Measurements from ENCODE around the gene TFCP2. TPM values are rescaled to one million over a fixed set of nuclear protein-coding genes. Genes with fewer than 3 reads are reported as not detected.
A peak's percentile ranks its signal among the peaks of the same experiment; 100 is the strongest.

The TFCP2 gene
- total and polyA plus RNA-seq, 10 donors: 10.2 to 33.1 (median 24.0) TPM

DNA sequence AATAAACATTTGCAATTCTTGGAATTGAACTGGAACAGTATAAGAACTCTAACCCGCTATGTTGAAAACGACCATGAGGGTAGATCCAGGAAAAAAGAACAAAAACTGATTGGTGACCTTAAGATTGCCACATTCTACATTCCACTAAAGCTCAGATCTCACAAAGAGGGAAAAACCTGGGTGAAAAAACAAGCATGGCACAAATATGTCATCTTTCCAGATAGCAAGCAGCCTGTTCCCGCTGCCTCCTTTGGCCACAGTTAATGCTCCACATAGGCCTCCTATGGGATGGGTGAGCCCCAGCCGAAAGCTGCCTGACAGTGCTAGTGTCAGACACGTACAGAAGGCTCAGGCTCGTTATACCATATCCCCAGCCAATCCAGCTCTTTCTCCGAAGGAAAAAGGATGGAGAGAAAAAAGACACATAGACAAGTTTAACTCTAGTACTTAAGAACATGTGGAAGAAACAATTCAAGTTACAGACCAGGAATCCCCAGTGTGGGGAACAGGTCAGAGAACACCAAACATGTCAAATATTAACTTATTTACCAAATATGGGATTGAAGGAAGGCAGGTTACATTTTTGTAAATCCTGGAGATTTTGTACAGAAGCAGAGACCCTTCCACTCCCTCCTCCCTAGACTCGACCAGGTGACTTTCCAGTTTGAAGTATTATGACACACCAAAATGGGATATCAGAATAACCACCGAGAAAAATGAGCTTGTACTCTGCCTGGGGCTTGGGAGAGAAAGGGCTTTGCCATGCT is 110.1 kb downstream of the TFCP2 start:
- Histone ChIP-seq H3K36me3 (peaks cover 0 to 100% (median 91%) of the 10 kb centered on the region in 6 donors), H3K4me1 (no peaks in the 10 kb centered on the region), H3K27me3 (replicated peaks in 1 of 7) (no peaks in the 10 kb centered on the region), H3K9me3 (no peaks in the 10 kb centered on the region), H3K27ac (no peak overlapping the region), H3K4me3 (no peak overlapping the region)
- DNase-seq: no peak
- TF ChIP-seq POLR2A (IDR thresholded peaks at IDR 0.05) (no peak), POLR2AphosphoS5 (IDR thresholded peaks at IDR 0.05) (peak in 1 of 3 donors; percentile 7)
- TF ChIP-seq, protein P1, sequence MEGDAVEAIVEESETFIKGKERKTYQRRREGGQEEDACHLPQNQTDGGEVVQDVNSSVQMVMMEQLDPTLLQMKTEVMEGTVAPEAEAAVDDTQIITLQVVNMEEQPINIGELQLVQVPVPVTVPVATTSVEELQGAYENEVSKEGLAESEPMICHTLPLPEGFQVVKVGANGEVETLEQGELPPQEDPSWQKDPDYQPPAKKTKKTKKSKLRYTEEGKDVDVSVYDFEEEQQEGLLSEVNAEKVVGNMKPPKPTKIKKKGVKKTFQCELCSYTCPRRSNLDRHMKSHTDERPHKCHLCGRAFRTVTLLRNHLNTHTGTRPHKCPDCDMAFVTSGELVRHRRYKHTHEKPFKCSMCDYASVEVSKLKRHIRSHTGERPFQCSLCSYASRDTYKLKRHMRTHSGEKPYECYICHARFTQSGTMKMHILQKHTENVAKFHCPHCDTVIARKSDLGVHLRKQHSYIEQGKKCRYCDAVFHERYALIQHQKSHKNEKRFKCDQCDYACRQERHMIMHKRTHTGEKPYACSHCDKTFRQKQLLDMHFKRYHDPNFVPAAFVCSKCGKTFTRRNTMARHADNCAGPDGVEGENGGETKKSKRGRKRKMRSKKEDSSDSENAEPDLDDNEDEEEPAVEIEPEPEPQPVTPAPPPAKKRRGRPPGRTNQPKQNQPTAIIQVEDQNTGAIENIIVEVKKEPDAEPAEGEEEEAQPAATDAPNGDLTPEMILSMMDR (IDR thresholded peaks at IDR 0.05 in 8 of 11, conservative IDR thresholded peaks at IDR 0.05 in 3 of 11): no peak
- 84 to 97% (median 87%) methylated on average over 9 of the region's 9 CpGs for WGBS, 5 donors
- intact Hi-C loops (cut with DNase I; ENCODE audit: low total_unique reads): no loop called here

DNA sequence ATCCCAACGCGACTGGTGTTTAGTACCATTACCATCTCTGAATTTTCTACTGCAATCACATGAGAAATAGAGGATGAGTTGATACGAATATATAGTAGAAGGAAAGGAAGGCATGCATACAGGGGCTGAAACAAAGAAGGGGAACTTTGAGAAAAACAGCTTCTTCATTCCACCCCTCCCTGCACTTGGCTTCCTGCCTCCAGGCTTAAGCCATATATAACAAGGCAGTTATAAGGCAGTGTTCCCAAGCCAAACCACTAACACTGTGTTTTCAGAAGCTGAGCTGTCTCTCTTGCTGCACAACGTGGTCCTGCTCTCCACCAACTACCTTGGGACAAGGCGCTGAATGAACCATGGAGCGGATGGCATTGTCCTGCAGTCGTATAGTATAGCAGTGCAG is 113.8 kb downstream of the TFCP2 start:
- intact Hi-C loops (cut with DNase I; ENCODE audit: low total_unique reads): no loop called here
- DNase-seq: no peak
- WGBS, 5 donors: 80 to 88% (median 83%) methylated on average over 7 of the region's 7 CpGs
- TF ChIP-seq POLR2A (IDR thresholded peaks at IDR 0.05) (no peak), POLR2AphosphoS5 (IDR thresholded peaks at IDR 0.05) (no peak)
- TF ChIP-seq, protein P1 (IDR thresholded peaks at IDR 0.05 in 8 of 11, conservative IDR thresholded peaks at IDR 0.05 in 3 of 11): no peak
- H3K36me3 ChIP-seq: peaks cover 0 to 100% (median 90%) of the 10 kb centered on the region in 6 donors
- no peak overlapping the region for H3K27ac ChIP-seq
- H3K4me1 ChIP-seq: no peaks in the 10 kb centered on the region
- no peaks in the 10 kb centered on the region for H3K9me3 ChIP-seq
- H3K4me3 ChIP-seq: no peak overlapping the region
- no peaks in the 10 kb centered on the region for H3K27me3 ChIP-seq (replicated peaks in 1 of 7)

DNA sequence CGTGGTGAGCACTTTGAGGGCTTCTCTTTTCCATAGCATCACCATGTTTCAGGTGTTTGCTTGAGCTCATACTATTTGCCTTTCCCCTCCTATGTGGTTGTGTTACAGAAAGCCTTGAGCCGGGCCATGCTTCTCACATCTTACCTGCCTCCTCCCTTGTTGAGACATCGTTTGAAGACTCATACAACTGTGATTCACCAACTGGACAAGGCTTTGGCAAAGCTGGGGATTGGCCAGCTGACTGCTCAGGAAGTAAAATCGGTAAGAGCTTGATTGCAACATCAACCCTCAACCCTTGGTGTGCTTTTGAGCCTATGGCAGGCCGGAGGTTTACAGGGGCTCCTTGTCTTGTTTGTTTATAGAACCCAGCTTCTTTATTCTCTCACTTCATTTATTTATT is 116.7 kb downstream of the TFCP2 start:
- H3K4me1 ChIP-seq: peaks cover 0 to 7% (median 0%) of the 10 kb centered on the region in 6 donors
- WGBS, 5 donors: 57 to 83% (median 74%) methylated on average over 5 of the region's 5 CpGs
- no peaks in the 10 kb centered on the region for H3K9me3 ChIP-seq
- intact Hi-C loops (cut with DNase I; ENCODE audit: low total_unique reads): no loop called here
- no peaks in the 10 kb centered on the region for H3K27me3 ChIP-seq (replicated peaks in 1 of 7)
- no peak for TF ChIP-seq POLR2A (IDR thresholded peaks at IDR 0.05)
- no peak for TF ChIP-seq POLR2AphosphoS5 (IDR thresholded peaks at IDR 0.05)
- TF ChIP-seq, protein P1 (IDR thresholded peaks at IDR 0.05 in 8 of 11, conservative IDR thresholded peaks at IDR 0.05 in 3 of 11): no peak
- no peak for DNase-seq
- H3K4me3 ChIP-seq: no peak overlapping the region
- H3K36me3 ChIP-seq: peaks cover 0 to 100% (median 90%) of the 10 kb centered on the region in 6 donors
- H3K27ac ChIP-seq: no peak overlapping the region

DNA sequence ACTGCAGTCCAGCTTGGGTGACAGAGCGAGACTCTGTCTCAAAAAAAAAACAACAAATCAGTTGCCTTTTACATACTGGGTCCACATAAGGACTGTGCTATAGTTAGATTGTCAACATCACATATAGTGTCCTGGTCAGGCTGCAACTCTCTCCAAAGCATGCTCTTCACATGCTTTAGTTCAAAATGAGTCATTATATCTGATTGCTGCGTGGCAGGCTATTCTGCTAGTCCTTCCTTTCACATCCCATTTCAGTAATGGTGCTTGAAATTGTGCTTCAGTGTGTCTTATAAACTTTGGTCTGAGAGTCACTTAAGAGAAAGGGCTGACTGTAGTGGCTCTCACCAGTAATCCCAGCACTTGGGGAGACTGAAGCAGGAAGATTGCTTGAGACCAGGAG is 117.9 kb downstream of the TFCP2 start:
- Histone ChIP-seq H3K27me3 (replicated peaks in 1 of 7) (no peaks in the 10 kb centered on the region), H3K27ac (no peak overlapping the region), H3K4me1 (peaks cover 0 to 19% (median 1%) of the 10 kb centered on the region in 6 donors), H3K9me3 (no peaks in the 10 kb centered on the region), H3K4me3 (no peak overlapping the region), H3K36me3 (peaks cover 0 to 100% (median 82%) of the 10 kb centered on the region in 6 donors)
- TF ChIP-seq POLR2A (IDR thresholded peaks at IDR 0.05) (no peak), POLR2AphosphoS5 (IDR thresholded peaks at IDR 0.05) (no peak)
- TF ChIP-seq, protein P1 (IDR thresholded peaks at IDR 0.05 in 8 of 11, conservative IDR thresholded peaks at IDR 0.05 in 3 of 11): no peak
- intact Hi-C loops (cut with DNase I; ENCODE audit: low total_unique reads): no loop called here
- no peak for DNase-seq
- 89 to 94% (median 92%) methylated on average over 2 of the region's 2 CpGs for WGBS, 5 donors
